ENCODE measurements around the gene STXBP1.

Gene STXBP1

GRCh38 chr9:127629468-127630081, 17.5 kb downstream of the STXBP1 start:
- WGBS (ENCODE audit: insufficient coverage) = 96% methylated on average over 8 of the region's 8 CpGs
- Histone ChIP-seq H3K9me3 (ENCODE audit: control extremely low read depth in 1 of 5, control insufficient read depth in 4 of 5, insufficient read depth in 2 of 5, low read depth in 1 of 5, low read length in 4 of 5) (no peaks in the 10 kb centered on the region), H3K27me3 (replicated peaks in 2 of 5; ENCODE audit: control insufficient read depth in 4 of 5, insufficient read depth in 5 of 5, low read length in 4 of 5) (no peaks in the 10 kb centered on the region), H3K27ac (ENCODE audit: insufficient read depth in 1 of 2, low read depth in 1 of 2, low read length in 2 of 2, poor library complexity in 1 of 2, severe bottlenecking in 2 of 2) (no peak overlapping the region), H3K36me3 (ENCODE audit: control insufficient read depth in 4 of 4, insufficient read depth in 4 of 4, low read length in 3 of 4) (no peaks in the 10 kb centered on the region), H3K4me3 (ENCODE audit: control insufficient read depth in 1 of 7, extremely low read depth in 1 of 7, insufficient read depth in 4 of 7, low read depth in 2 of 7, low read length in 6 of 7) (no peak overlapping the region), H3K4me1 (ENCODE audit: control extremely low read depth in 1 of 4, control insufficient read depth in 4 of 4, insufficient read depth in 4 of 4, low read length in 3 of 4) (no peaks in the 10 kb centered on the region)
- no peak for DNase-seq
- ChIA-PET CTCF (no interaction called here), POLR2A (no interaction called here)

GRCh38 chr9:127633216-127633862, 21.3 kb downstream of the STXBP1 start:
- no peak overlapping the region for H3K4me3 ChIP-seq (ENCODE audit: control insufficient read depth in 1 of 7, extremely low read depth in 1 of 7, insufficient read depth in 4 of 7, low read depth in 2 of 7, low read length in 6 of 7)
- no peaks in the 10 kb centered on the region for H3K27me3 ChIP-seq (replicated peaks in 2 of 5; ENCODE audit: control insufficient read depth in 4 of 5, insufficient read depth in 5 of 5, low read length in 4 of 5)
- ChIA-PET CTCF (interaction anchor here (0.6 to 1.4 kb wide), 3 partner anchors 25 to 593 kb away, joined by 3 to 5 read pairs (median 3); no protein-coding TSS in a partner anchor), POLR2A (no interaction called here)
- WGBS (ENCODE audit: insufficient coverage) = 97% methylated on average over 4 of the region's 13 CpGs
- H3K4me1 ChIP-seq (ENCODE audit: control extremely low read depth in 1 of 4, control insufficient read depth in 4 of 4, insufficient read depth in 4 of 4, low read length in 3 of 4) = no peaks in the 10 kb centered on the region
- H3K27ac ChIP-seq (ENCODE audit: insufficient read depth in 1 of 2, low read depth in 1 of 2, low read length in 2 of 2, poor library complexity in 1 of 2, severe bottlenecking in 2 of 2) = no peak overlapping the region
- H3K36me3 ChIP-seq (ENCODE audit: control insufficient read depth in 4 of 4, insufficient read depth in 4 of 4, low read length in 3 of 4) = no peaks in the 10 kb centered on the region
- H3K9me3 ChIP-seq (ENCODE audit: control extremely low read depth in 1 of 5, control insufficient read depth in 4 of 5, insufficient read depth in 2 of 5, low read depth in 1 of 5, low read length in 4 of 5) = no peaks in the 10 kb centered on the region
- no peak for DNase-seq

- WGBS (ENCODE audit: insufficient coverage) = 95% methylated on average over 7 of the region's 7 CpGs
- Histone ChIP-seq H3K27ac (ENCODE audit: insufficient read depth in 1 of 2, low read depth in 1 of 2, low read length in 2 of 2, poor library complexity in 1 of 2, severe bottlenecking in 2 of 2) (no peak overlapping the region), H3K4me3 (ENCODE audit: control insufficient read depth in 1 of 7, extremely low read depth in 1 of 7, insufficient read depth in 4 of 7, low read depth in 2 of 7, low read length in 6 of 7) (no peak overlapping the region), H3K4me1 (ENCODE audit: control extremely low read depth in 1 of 4, control insufficient read depth in 4 of 4, insufficient read depth in 4 of 4, low read length in 3 of 4) (no peaks in the 10 kb centered on the region), H3K27me3 (replicated peaks in 2 of 5; ENCODE audit: control insufficient read depth in 4 of 5, insufficient read depth in 5 of 5, low read length in 4 of 5) (no peaks in the 10 kb centered on the region), H3K36me3 (ENCODE audit: control insufficient read depth in 4 of 4, insufficient read depth in 4 of 4, low read length in 3 of 4) (no peaks in the 10 kb centered on the region), H3K9me3 (ENCODE audit: control extremely low read depth in 1 of 5, control insufficient read depth in 4 of 5, insufficient read depth in 2 of 5, low read depth in 1 of 5, low read length in 4 of 5) (no peaks in the 10 kb centered on the region)
- DNase-seq = no peak
- ChIA-PET CTCF (interaction anchor here (0.6 to 1.4 kb wide), 3 partner anchors 25 to 593 kb away, joined by 3 to 5 read pairs (median 3); no protein-coding TSS in a partner anchor), POLR2A (no interaction called here)
Measured at GRCh38 chr9:127634021-127634420, 21.9 kb downstream of the STXBP1 start.

GRCh38 chr9:127634698-127635097, 22.6 kb downstream of the STXBP1 start:
- no peak overlapping the region for H3K27ac ChIP-seq (ENCODE audit: insufficient read depth in 1 of 2, low read depth in 1 of 2, low read length in 2 of 2, poor library complexity in 1 of 2, severe bottlenecking in 2 of 2)
- H3K9me3 ChIP-seq (ENCODE audit: control extremely low read depth in 1 of 5, control insufficient read depth in 4 of 5, insufficient read depth in 2 of 5, low read depth in 1 of 5, low read length in 4 of 5) = no peaks in the 10 kb centered on the region
- no peak overlapping the region for H3K4me3 ChIP-seq (ENCODE audit: control insufficient read depth in 1 of 7, extremely low read depth in 1 of 7, insufficient read depth in 4 of 7, low read depth in 2 of 7, low read length in 6 of 7)
- CTCF ChIA-PET = no interaction called here
- no peaks in the 10 kb centered on the region for H3K27me3 ChIP-seq (replicated peaks in 2 of 5; ENCODE audit: control insufficient read depth in 4 of 5, insufficient read depth in 5 of 5, low read length in 4 of 5)
- DNase-seq = no peak
- no peaks in the 10 kb centered on the region for H3K36me3 ChIP-seq (ENCODE audit: control insufficient read depth in 4 of 4, insufficient read depth in 4 of 4, low read length in 3 of 4)
- POLR2A ChIA-PET = no interaction called here
- WGBS (ENCODE audit: insufficient coverage) = 94% methylated on average over 2 of the region's 5 CpGs
- no peaks in the 10 kb centered on the region for H3K4me1 ChIP-seq (ENCODE audit: control extremely low read depth in 1 of 4, control insufficient read depth in 4 of 4, insufficient read depth in 4 of 4, low read length in 3 of 4)

- CTCF ChIA-PET = interaction anchor here (1.4 kb wide), 1 partner anchor 18 kb away, joined by 4 read pairs; no protein-coding TSS in a partner anchor
- H3K4me3 ChIP-seq (ENCODE audit: control insufficient read depth in 1 of 7, extremely low read depth in 1 of 7, insufficient read depth in 4 of 7, low read depth in 2 of 7, low read length in 6 of 7) = no peak overlapping the region
- WGBS (ENCODE audit: insufficient coverage) = 87% methylated on average over 5 of the region's 8 CpGs
- H3K36me3 ChIP-seq (ENCODE audit: control insufficient read depth in 4 of 4, insufficient read depth in 4 of 4, low read length in 3 of 4) = no peaks in the 10 kb centered on the region
- no peak for DNase-seq
- POLR2A ChIA-PET = no interaction called here
- H3K9me3 ChIP-seq (ENCODE audit: control extremely low read depth in 1 of 5, control insufficient read depth in 4 of 5, insufficient read depth in 2 of 5, low read depth in 1 of 5, low read length in 4 of 5) = no peaks in the 10 kb centered on the region
- H3K27ac ChIP-seq (ENCODE audit: insufficient read depth in 1 of 2, low read depth in 1 of 2, low read length in 2 of 2, poor library complexity in 1 of 2, severe bottlenecking in 2 of 2) = no peak overlapping the region
- no peaks in the 10 kb centered on the region for H3K4me1 ChIP-seq (ENCODE audit: control extremely low read depth in 1 of 4, control insufficient read depth in 4 of 4, insufficient read depth in 4 of 4, low read length in 3 of 4)
- H3K27me3 ChIP-seq (replicated peaks in 2 of 5; ENCODE audit: control insufficient read depth in 4 of 5, insufficient read depth in 5 of 5, low read length in 4 of 5) = no peaks in the 10 kb centered on the region
Measured at GRCh38 chr9:127635201-127635735, 23.2 kb downstream of the STXBP1 start.

- Histone ChIP-seq H3K9me3 (ENCODE audit: control extremely low read depth in 1 of 5, control insufficient read depth in 4 of 5, insufficient read depth in 2 of 5, low read depth in 1 of 5, low read length in 4 of 5) (no peaks in the 10 kb centered on the region), H3K4me1 (ENCODE audit: control extremely low read depth in 1 of 4, control insufficient read depth in 4 of 4, insufficient read depth in 4 of 4, low read length in 3 of 4) (no peaks in the 10 kb centered on the region), H3K36me3 (ENCODE audit: control insufficient read depth in 4 of 4, insufficient read depth in 4 of 4, low read length in 3 of 4) (no peaks in the 10 kb centered on the region), H3K27me3 (replicated peaks in 2 of 5; ENCODE audit: control insufficient read depth in 4 of 5, insufficient read depth in 5 of 5, low read length in 4 of 5) (no peaks in the 10 kb centered on the region), H3K27ac (ENCODE audit: insufficient read depth in 1 of 2, low read depth in 1 of 2, low read length in 2 of 2, poor library complexity in 1 of 2, severe bottlenecking in 2 of 2) (no peak overlapping the region), H3K4me3 (ENCODE audit: control insufficient read depth in 1 of 7, extremely low read depth in 1 of 7, insufficient read depth in 4 of 7, low read depth in 2 of 7, low read length in 6 of 7) (no peak overlapping the region)
- CTCF ChIA-PET = no interaction called here
- POLR2A ChIA-PET = no interaction called here
- 100% methylated on average over 7 of the region's 11 CpGs for WGBS (ENCODE audit: insufficient coverage)
- no peak for DNase-seq
Measured at GRCh38 chr9:127637322-127637847, 25.3 kb downstream of the STXBP1 start.

GRCh38 chr9:127640908-127641545, 28.9 kb downstream of the STXBP1 start:
- 100% methylated on average over 2 of the region's 5 CpGs for WGBS (ENCODE audit: insufficient coverage)
- no peaks in the 10 kb centered on the region for H3K4me1 ChIP-seq (ENCODE audit: control extremely low read depth in 1 of 4, control insufficient read depth in 4 of 4, insufficient read depth in 4 of 4, low read length in 3 of 4)
- ChIA-PET CTCF (no interaction called here), POLR2A (no interaction called here)
- no peak overlapping the region for H3K27ac ChIP-seq (ENCODE audit: insufficient read depth in 1 of 2, low read depth in 1 of 2, low read length in 2 of 2, poor library complexity in 1 of 2, severe bottlenecking in 2 of 2)
- peaks cover 0 to 3% (median 0%) of the 10 kb centered on the region in 5 experiments for H3K27me3 ChIP-seq (replicated peaks in 2 of 5; ENCODE audit: control insufficient read depth in 4 of 5, insufficient read depth in 5 of 5, low read length in 4 of 5)
- no peak overlapping the region for H3K4me3 ChIP-seq (ENCODE audit: control insufficient read depth in 1 of 7, extremely low read depth in 1 of 7, insufficient read depth in 4 of 7, low read depth in 2 of 7, low read length in 6 of 7)
- no peak for DNase-seq
- H3K36me3 ChIP-seq (ENCODE audit: control insufficient read depth in 4 of 4, insufficient read depth in 4 of 4, low read length in 3 of 4) = no peaks in the 10 kb centered on the region
- no peaks in the 10 kb centered on the region for H3K9me3 ChIP-seq (ENCODE audit: control extremely low read depth in 1 of 5, control insufficient read depth in 4 of 5, insufficient read depth in 2 of 5, low read depth in 1 of 5, low read length in 4 of 5)

Data from common myeloid progenitor, CD34-positive (primary cell).